Measurements from ENCODE around the gene NANS.

DNA sequence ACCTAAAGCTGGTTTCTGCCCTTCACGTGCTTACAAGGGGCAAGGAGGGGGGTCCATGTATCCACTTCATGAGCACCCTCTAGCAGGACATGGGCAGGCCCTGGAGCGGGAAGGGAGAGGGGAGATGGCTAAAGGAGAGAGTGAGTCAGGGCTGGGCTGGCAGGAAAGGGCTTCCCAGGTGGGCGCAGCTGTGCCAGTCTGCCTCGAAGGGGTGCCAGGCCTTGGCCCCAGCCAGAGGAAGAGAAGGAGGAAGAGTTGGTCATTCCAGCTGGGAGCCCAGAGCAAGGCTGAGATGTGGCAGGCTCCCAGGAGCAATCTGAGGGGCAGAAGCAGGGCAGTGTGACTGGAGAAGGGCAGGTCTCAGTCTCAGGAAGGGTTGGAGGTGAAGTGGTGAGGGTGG lies 37.8 kb downstream of the NANS start:
- TF ChIP-seq, protein P1, sequence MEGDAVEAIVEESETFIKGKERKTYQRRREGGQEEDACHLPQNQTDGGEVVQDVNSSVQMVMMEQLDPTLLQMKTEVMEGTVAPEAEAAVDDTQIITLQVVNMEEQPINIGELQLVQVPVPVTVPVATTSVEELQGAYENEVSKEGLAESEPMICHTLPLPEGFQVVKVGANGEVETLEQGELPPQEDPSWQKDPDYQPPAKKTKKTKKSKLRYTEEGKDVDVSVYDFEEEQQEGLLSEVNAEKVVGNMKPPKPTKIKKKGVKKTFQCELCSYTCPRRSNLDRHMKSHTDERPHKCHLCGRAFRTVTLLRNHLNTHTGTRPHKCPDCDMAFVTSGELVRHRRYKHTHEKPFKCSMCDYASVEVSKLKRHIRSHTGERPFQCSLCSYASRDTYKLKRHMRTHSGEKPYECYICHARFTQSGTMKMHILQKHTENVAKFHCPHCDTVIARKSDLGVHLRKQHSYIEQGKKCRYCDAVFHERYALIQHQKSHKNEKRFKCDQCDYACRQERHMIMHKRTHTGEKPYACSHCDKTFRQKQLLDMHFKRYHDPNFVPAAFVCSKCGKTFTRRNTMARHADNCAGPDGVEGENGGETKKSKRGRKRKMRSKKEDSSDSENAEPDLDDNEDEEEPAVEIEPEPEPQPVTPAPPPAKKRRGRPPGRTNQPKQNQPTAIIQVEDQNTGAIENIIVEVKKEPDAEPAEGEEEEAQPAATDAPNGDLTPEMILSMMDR (IDR thresholded peaks at IDR 0.05): no peak
- no peak for TF ChIP-seq POLR2A (IDR thresholded peaks at IDR 0.05)
